GM19463 (cell line): Measurements from ENCODE around the gene CD79A.

Experiments used
- ATAC-seq: cut with Tn5 transposase; IDR thresholded peaks from one replicate; pipeline ENCODE4 v1.9.1; 2021; ENCODE audit warnings: mild to moderate bottlenecking, moderate library complexity; ENCODE audit not compliant: unreplicated experiment

Gene CD79A

GRCh38 chr19:41917676-41918075 is 40.6 kb downstream of the CD79A start:
- ATAC-seq: no peak

GRCh38 chr19:41918095-41918494 is 41.0 kb downstream of the CD79A start:
- no peak for ATAC-seq

- ATAC-seq: no peak
These were observed 41.7 kb downstream of the CD79A start for GRCh38 chr19:41918653-41919244.

- no peak for ATAC-seq
These were observed 43.1 kb downstream of the CD79A start for GRCh38 chr19:41919948-41920712.

- no peak for ATAC-seq
These were observed 44.0 kb downstream of the CD79A start for GRCh38 chr19:41920882-41921576.

- ATAC-seq: no peak
These were observed 44.8 kb downstream of the CD79A start for GRCh38 chr19:41921577-41922576.

- no peak for ATAC-seq
These were observed 45.5 kb downstream of the CD79A start for GRCh38 chr19:41922585-41922984.

- ATAC-seq: no peak
These were observed 46.1 kb downstream of the CD79A start for GRCh38 chr19:41923045-41923788.

- no peak for ATAC-seq
These were observed 47.4 kb downstream of the CD79A start for GRCh38 chr19:41924151-41925145.

- no peak for ATAC-seq
These were observed 48.3 kb downstream of the CD79A start for GRCh38 chr19:41925208-41926003.

GRCh38 chr19:41926028-41926762 is 49.1 kb downstream of the CD79A start:
- no peak for ATAC-seq

- ATAC-seq: no peak
These were observed 49.9 kb downstream of the CD79A start for GRCh38 chr19:41926763-41927496.

- ATAC-seq: no peak
These were observed 50.6 kb downstream of the CD79A start for GRCh38 chr19:41927497-41928192.

- no peak for ATAC-seq
These were observed 51.2 kb downstream of the CD79A start, which contains the start of gene ERFL for GRCh38 chr19:41928221-41928683. TSS of gene ERFL (minus strand) at chr19:41928449. CDS start at chr19:41912919, 15,530 bp downstream.

- ATAC-seq: no peak
These were observed 51.9 kb downstream of the CD79A start for GRCh38 chr19:41928754-41929535.
